Karpas-422 (cell line): Measurements from ENCODE around the gene BRF1. TPM values are rescaled to one million over a fixed set of nuclear protein-coding genes. Genes with fewer than 3 reads are reported as not detected.
"Not testable (repeated sequence)": the region's sequence is repeated elsewhere in the genome, so short reads cannot be mapped to it uniquely, and the experiment has no call there.

Experiments
- DNase-seq: peaks from one replicate; pipeline ENCODE4 v3.0.0-alpha.2; 2015
- H2AFZ ChIP-seq: fragments of 200-600 bp; sonication (generic); 2 replicates; pipeline ENCODE4 v1.6.1; 2014; ENCODE audit warnings: antibody characterized with exemption, low read length, mixed read lengths
- H3K27ac ChIP-seq: fragments of 200-600 bp; sonication (generic); 2 replicates; pipeline ENCODE4 v1.5.1; 2014; ENCODE audit warnings: mild to moderate bottlenecking, low read length, moderate library complexity
- H3K27me3 ChIP-seq: fragments of 200-600 bp; sonication (generic); 2 replicates; pipeline ENCODE4 v1.6.1; 2014; ENCODE audit warnings: low read length, mixed read lengths
- H3K36me3 ChIP-seq: fragments of 200-600 bp; sonication (generic); 2 replicates; pipeline ENCODE4 v1.6.1; 2014; ENCODE audit warnings: low read length, mixed read lengths; ENCODE audit not compliant: insufficient read depth
- H3K4me1 ChIP-seq: fragments of 200-600 bp; sonication (generic); 2 replicates; pipeline ENCODE4 v1.6.1; 2014; ENCODE audit warnings: mild to moderate bottlenecking, low read length, mixed read lengths
- H3K4me2 ChIP-seq: fragments of 200-600 bp; sonication (generic); 2 replicates; pipeline ENCODE4 v1.6.1; 2014; ENCODE audit warnings: low read length, low read depth, mild to moderate bottlenecking; ENCODE audit not compliant: poor library complexity, severe bottlenecking
- H3K4me3 ChIP-seq: fragments of 200-600 bp; sonication (generic); 2 replicates; pipeline ENCODE4 v1.5.1; 2014; ENCODE audit warnings: mild to moderate bottlenecking, antibody characterized with exemption, low read length, mixed read lengths
- H3K79me2 ChIP-seq: fragments of 200-600 bp; sonication (generic); 2 replicates; pipeline ENCODE4 v1.6.1; 2014; ENCODE audit warnings: mild to moderate bottlenecking, low read length, mixed read lengths
- H3K9ac ChIP-seq: fragments of 200-600 bp; sonication (generic); 2 replicates; pipeline ENCODE4 v1.6.0; 2014; ENCODE audit warnings: low read length
- H3K9me2 ChIP-seq: fragments of 200-600 bp; sonication (generic), shearing (Covaris generic); replicated peaks from 2 replicates; pipeline ENCODE4 v1.6.0; 2014; ENCODE audit warnings: mild to moderate bottlenecking, low read length, moderate library complexity; ENCODE audit not compliant: insufficient read depth
- H3K9me3 ChIP-seq: fragments of 300-700, 200-600 bp; sonication (generic); 2 replicates; pipeline ENCODE4 v1.6.1; 2014; ENCODE audit warnings: low read length, mixed read lengths
- H4K20me1 ChIP-seq: fragments of 200-600 bp; sonication (generic); 2 replicates; pipeline ENCODE4 v1.6.1; 2014; ENCODE audit warnings: mild to moderate bottlenecking, antibody characterized with exemption, low read length, low read depth; ENCODE audit not compliant: insufficient read depth
- total RNA-seq: library from RNA; depleted of rRNA; stranded (reverse); fragments of >200 nt; shearing (Covaris generic); gene quantifications from 2 replicates; pipeline ENCODE4 v1.2.3, GENCODE V29; 2014; ENCODE audit warnings: low replicate concordance

Gene BRF1
- total RNA-seq, 1 experiment from 2014 or later = 19.0 TPM

GRCh38 chr14:105328678-105329390 is 28.0 kb upstream of the BRF1 start:
- no peak overlapping the region for H2AFZ ChIP-seq
- H3K4me2 ChIP-seq = no peak overlapping the region
- no peaks in the 10 kb centered on the region for H3K36me3 ChIP-seq
- H3K4me3 ChIP-seq = no peak overlapping the region
- H3K4me1 ChIP-seq = no peaks in the 10 kb centered on the region
- no peak for DNase-seq
- no peak overlapping the region for H3K27ac ChIP-seq
- H3K9me3 ChIP-seq = no peaks in the 10 kb centered on the region
- H3K27me3 ChIP-seq = no peaks in the 10 kb centered on the region
- H4K20me1 ChIP-seq = peaks cover 85% of the 10 kb centered on the region
- no peak overlapping the region for H3K9ac ChIP-seq
- no peaks in the 10 kb centered on the region for H3K79me2 ChIP-seq
- no peaks in the 10 kb centered on the region for H3K9me2 ChIP-seq

GRCh38 chr14:105328070-105328677 is 27.4 kb upstream of the BRF1 start:
- H3K4me1 ChIP-seq = no peaks in the 10 kb centered on the region
- H3K27ac ChIP-seq = no peak overlapping the region
- no peaks in the 10 kb centered on the region for H3K9me2 ChIP-seq
- H3K9ac ChIP-seq = no peak overlapping the region
- no peaks in the 10 kb centered on the region for H3K36me3 ChIP-seq
- no peak overlapping the region for H2AFZ ChIP-seq
- no peaks in the 10 kb centered on the region for H3K9me3 ChIP-seq
- H3K4me2 ChIP-seq = no peak overlapping the region
- H3K27me3 ChIP-seq = no peaks in the 10 kb centered on the region
- H3K79me2 ChIP-seq = no peaks in the 10 kb centered on the region
- DNase-seq = no peak
- peaks cover 85% of the 10 kb centered on the region for H4K20me1 ChIP-seq
- H3K4me3 ChIP-seq = no peak overlapping the region

DNA sequence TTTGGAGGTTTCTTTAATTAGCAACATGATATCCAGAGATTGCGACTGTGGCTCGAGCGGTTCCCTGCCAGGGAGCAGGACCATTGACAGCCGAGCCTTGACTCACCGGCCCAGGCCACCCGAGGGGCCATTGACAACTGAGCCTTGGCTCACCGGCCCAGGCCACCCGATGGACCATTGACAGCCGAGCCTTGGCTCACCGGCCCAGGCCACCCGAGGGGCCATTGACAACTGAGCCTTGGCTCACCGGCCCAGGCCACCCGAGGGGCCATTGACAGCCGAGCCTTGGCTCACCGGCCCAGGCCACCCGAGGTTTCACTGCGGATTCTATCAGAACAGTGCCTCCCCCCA is 26.9 kb upstream of the BRF1 start:
- H3K4me3 ChIP-seq, H3K4me2 ChIP-seq, H3K79me2 ChIP-seq, H3K9me2 ChIP-seq, H3K9me3 ChIP-seq, H3K27me3 ChIP-seq, H3K36me3 ChIP-seq, H2AFZ ChIP-seq, H3K27ac ChIP-seq, DNase-seq, H3K4me1 ChIP-seq, H3K9ac ChIP-seq: not testable (repeated sequence)
- peaks cover 85% of the 10 kb centered on the region for H4K20me1 ChIP-seq

- Histone ChIP-seq H3K9me2 (no peaks in the 10 kb centered on the region), H3K4me2 (no peak overlapping the region), H3K4me3 (no peak overlapping the region), H3K9me3 (no peaks in the 10 kb centered on the region), H3K36me3 (no peaks in the 10 kb centered on the region), H2AFZ (no peak overlapping the region), H3K9ac (no peak overlapping the region), H3K79me2 (no peaks in the 10 kb centered on the region), H3K27me3 (no peaks in the 10 kb centered on the region), H3K27ac (no peak overlapping the region), H3K4me1 (no peaks in the 10 kb centered on the region), H4K20me1 (peaks cover 81% of the 10 kb centered on the region)
- no peak for DNase-seq
Measured at GRCh38 chr14:105326891-105327694, 26.3 kb upstream of the BRF1 start.

GRCh38 chr14:105326568-105326867 is 25.7 kb upstream of the BRF1 start:
- Histone ChIP-seq H4K20me1 (peaks cover 75% of the 10 kb centered on the region; the same call in 1 of the 2 replicates), H3K4me2 (no peak overlapping the region), H3K36me3 (no peaks in the 10 kb centered on the region), H3K27ac (no peak overlapping the region), H3K4me1 (no peaks in the 10 kb centered on the region), H2AFZ (no peak overlapping the region), H3K9me2 (no peaks in the 10 kb centered on the region), H3K9me3 (no peaks in the 10 kb centered on the region), H3K27me3 (no peaks in the 10 kb centered on the region), H3K79me2 (no peaks in the 10 kb centered on the region), H3K9ac (no peak overlapping the region), H3K4me3 (no peak overlapping the region)
- DNase-seq = no peak

DNA sequence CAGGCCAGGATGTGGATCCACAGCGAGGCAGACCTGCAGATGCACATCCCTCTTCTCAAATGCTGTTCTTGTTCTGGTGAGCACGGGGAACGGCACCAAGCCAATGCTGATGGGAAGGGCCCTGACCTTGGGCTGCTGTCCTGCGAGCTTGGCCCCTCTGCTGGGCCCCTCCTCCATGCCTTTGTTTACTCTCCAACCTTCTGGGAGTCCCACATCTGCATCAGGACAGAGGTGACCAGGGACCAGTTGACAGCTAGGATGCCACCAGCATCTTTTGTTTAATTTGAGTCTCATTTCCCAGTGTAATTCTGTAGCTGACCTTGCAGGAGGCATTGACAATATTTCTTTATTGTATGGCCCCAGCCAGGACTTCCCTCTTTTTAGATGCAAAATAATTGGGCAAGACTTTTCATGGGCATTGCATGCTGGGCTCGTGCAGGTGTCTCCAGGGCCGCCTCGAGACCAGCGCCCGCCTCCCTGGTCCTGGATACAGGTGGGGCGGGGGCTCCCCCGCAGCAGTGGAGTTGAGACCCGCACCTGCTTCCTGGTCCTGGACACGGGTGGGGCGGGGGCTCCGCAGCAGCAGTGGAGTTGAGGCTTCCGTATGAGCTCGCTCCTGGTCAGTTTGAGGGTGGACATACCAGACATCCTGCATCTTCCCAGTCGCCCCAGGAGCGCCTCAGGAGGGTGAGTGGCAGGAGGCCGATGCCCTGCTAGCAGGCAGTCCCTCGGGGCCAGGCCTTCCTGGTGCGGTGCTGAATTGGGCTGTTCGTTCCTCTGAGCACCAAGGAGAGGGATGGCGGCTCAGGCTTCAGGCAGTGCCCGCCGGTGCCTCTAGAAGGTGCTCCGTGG is 25.1 kb upstream of the BRF1 start:
- no peak for DNase-seq
- Histone ChIP-seq H3K9ac (no peak overlapping the region), H3K4me1 (no peaks in the 10 kb centered on the region), H3K4me2 (no peak overlapping the region), H3K36me3 (no peaks in the 10 kb centered on the region), H3K4me3 (no peak overlapping the region), H3K9me2 (no peaks in the 10 kb centered on the region), H3K9me3 (no peaks in the 10 kb centered on the region), H3K27ac (no peak overlapping the region), H3K27me3 (no peaks in the 10 kb centered on the region), H3K79me2 (no peaks in the 10 kb centered on the region), H4K20me1 (peaks cover 75% of the 10 kb centered on the region; the same call in 1 of the 2 replicates), H2AFZ (no peak overlapping the region)

GRCh38 chr14:105325303-105325702 is 24.5 kb upstream of the BRF1 start:
- H3K4me2 ChIP-seq = no peak overlapping the region
- no peak overlapping the region for H3K27ac ChIP-seq
- H3K79me2 ChIP-seq = no peaks in the 10 kb centered on the region; the same call in 1 of the 2 replicates
- DNase-seq = no peak
- H3K9me2 ChIP-seq = no peaks in the 10 kb centered on the region
- H3K4me3 ChIP-seq = no peak overlapping the region
- no peaks in the 10 kb centered on the region for H3K9me3 ChIP-seq
- H3K27me3 ChIP-seq = no peaks in the 10 kb centered on the region
- H2AFZ ChIP-seq = no peak overlapping the region
- H3K9ac ChIP-seq = no peak overlapping the region
- H4K20me1 ChIP-seq = peaks cover 76% of the 10 kb centered on the region; the same call in 1 of the 2 replicates
- H3K36me3 ChIP-seq = no peaks in the 10 kb centered on the region
- H3K4me1 ChIP-seq = no peaks in the 10 kb centered on the region

DNA sequence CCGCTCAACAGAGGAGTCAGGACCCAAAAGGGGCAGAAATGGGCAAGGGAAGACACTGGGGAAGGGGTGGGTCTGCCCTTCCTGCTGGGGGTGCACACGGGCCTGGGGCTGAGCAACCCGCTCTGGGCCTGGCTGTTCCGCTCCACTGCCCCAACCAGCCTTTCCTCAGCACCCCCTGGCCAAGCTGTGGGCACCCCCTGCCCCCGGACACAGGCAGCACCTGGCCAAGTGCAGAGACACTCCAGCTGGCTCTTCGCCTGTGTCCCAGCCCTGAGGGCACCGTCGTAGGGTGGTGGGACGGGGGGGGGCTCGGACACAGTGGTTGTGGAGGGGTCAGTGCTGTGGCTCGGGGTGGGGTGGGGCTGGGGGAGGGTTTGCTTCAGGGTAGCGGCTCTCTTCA is 24.1 kb upstream of the BRF1 start:
- Histone ChIP-seq H3K9ac (no peak overlapping the region), H3K4me2 (no peak overlapping the region), H2AFZ (no peak overlapping the region), H3K79me2 (no peaks in the 10 kb centered on the region; the same call in 1 of the 2 replicates), H3K9me2 (no peaks in the 10 kb centered on the region), H3K9me3 (no peaks in the 10 kb centered on the region), H4K20me1 (peaks cover 76% of the 10 kb centered on the region; the same call in 1 of the 2 replicates), H3K27ac (no peak overlapping the region), H3K4me1 (no peaks in the 10 kb centered on the region), H3K36me3 (no peaks in the 10 kb centered on the region), H3K27me3 (no peaks in the 10 kb centered on the region), H3K4me3 (no peak overlapping the region)
- DNase-seq = no peak
